SJSA1 (cell line): ENCODE results near the gene CACNA1S. TPM values are rescaled to one million over a fixed set of nuclear protein-coding genes. Genes with fewer than 3 reads are reported as not detected.

Experiments used
- DNase-seq, 2 experiments: peaks; one replicate each; pipeline ENCODE4 v3.0.0-alpha.2; 2015 to 2020; ENCODE audit warnings: low spot score in 2 of 2, low read depth in 1 of 2
- H3K27ac ChIP-seq: fragments of 250-450 bp; sonication (Bioruptor Pico); 2 replicates; pipeline ENCODE4 v1.5.1; 2020; ENCODE audit warnings: mild to moderate bottlenecking, moderate library complexity
- H3K27me3 ChIP-seq: fragments of 250-450 bp; sonication (Bioruptor Pico); replicated peaks from 2 replicates; pipeline ENCODE4 v1.5.1; 2020; ENCODE audit warnings: mild to moderate bottlenecking, moderate library complexity
- H3K36me3 ChIP-seq: fragments of 250-450 bp; sonication (Bioruptor Pico); 2 replicates; pipeline ENCODE4 v1.5.1; 2020; ENCODE audit warnings: mild to moderate bottlenecking
- H3K4me1 ChIP-seq: fragments of 250-450 bp; sonication (Bioruptor Pico); replicated peaks from 2 replicates; pipeline ENCODE4 v1.6.1; 2021; ENCODE audit warnings: mild to moderate bottlenecking
- H3K4me3 ChIP-seq: fragments of 250-450 bp; sonication (Bioruptor Pico); 2 replicates; pipeline ENCODE4 v1.5.1; 2020; ENCODE audit warnings: mild to moderate bottlenecking
- H3K9me3 ChIP-seq: fragments of 250-450 bp; sonication (Bioruptor Pico); replicated peaks from 2 replicates; pipeline ENCODE4 v1.5.1; 2020; ENCODE audit warnings: mild to moderate bottlenecking
- total RNA-seq: library from RNA; depleted of rRNA; stranded (reverse); fragments of >200 nt; shearing (Covaris generic); gene quantifications from 2 replicates; pipeline ENCODE4 v1.2.3, GENCODE V29; 2014; rRNA removed

CACNA1S gene
- total RNA-seq: not detected in 2 replicates

GRCh38 chr1:201112173-201112731 lies at the start of gene CACNA1S:
Gene CACNA1S (minus strand): TSS chr1:201112426. CDS start chr1:201112339, 87 bp downstream.
- DNase-seq: no peak
- no peaks in the 10 kb centered on the region for H3K27me3 ChIP-seq
- no peaks in the 10 kb centered on the region for H3K9me3 ChIP-seq
- H3K36me3 ChIP-seq: no peaks in the 10 kb centered on the region
- no peak within 1 kb of the TSS for H3K4me3 ChIP-seq
- peaks cover 9% of the 10 kb centered on the region; the same call in 1 of the 2 replicates for H3K4me1 ChIP-seq
- no peak within 1 kb of the TSS for H3K27ac ChIP-seq

- no peak for DNase-seq
- H3K27me3 ChIP-seq: peaks cover 7% of the 10 kb centered on the region; the same call in 1 of the 2 replicates
- peaks cover 13% of the 10 kb centered on the region for H3K4me1 ChIP-seq
- 0 out of 2 replicates have a peak, but pooled peaks cover 4% of the 10 kb centered on the region for H3K36me3 ChIP-seq
- H3K27ac ChIP-seq: no peak overlapping the region
- H3K9me3 ChIP-seq: no peaks in the 10 kb centered on the region
- no peak overlapping the region for H3K4me3 ChIP-seq
Measured at GRCh38 chr1:201157949-201158348, 45.7 kb upstream of the CACNA1S start.

DNA sequence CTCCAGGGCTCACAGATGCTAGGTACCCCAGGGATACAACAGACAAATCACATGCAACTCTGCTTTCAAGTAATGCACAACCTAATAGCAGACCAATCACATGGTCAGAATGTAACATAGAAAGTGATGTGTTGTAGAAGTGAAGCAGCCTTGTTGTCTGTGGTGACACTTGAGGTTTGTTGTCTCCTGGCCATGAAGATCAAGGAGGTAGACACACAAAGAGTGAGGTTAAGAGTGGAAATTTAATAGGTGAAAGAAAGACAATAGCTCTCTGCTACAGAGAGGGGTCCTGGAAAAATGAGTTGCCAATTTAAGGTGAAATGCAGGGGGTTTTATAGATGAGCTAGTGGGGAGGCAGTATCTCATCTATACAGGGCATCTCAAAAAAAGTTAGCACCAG lies 44.6 kb upstream of the CACNA1S start:
- no peak for DNase-seq
- Histone ChIP-seq H3K9me3 (no peaks in the 10 kb centered on the region), H3K4me3 (no peak overlapping the region), H3K27ac (no peak overlapping the region), H3K27me3 (peaks cover 7% of the 10 kb centered on the region; the same call in 1 of the 2 replicates), H3K36me3 (peaks cover 12% of the 10 kb centered on the region; the same call in 1 of the 2 replicates), H3K4me1 (peaks cover 13% of the 10 kb centered on the region)

- H3K4me3 ChIP-seq: no peak overlapping the region
- H3K36me3 ChIP-seq: peaks cover 17% of the 10 kb centered on the region
- no peak overlapping the region for H3K27ac ChIP-seq
- peaks cover 3% of the 10 kb centered on the region; the same call in 1 of the 2 replicates for H3K27me3 ChIP-seq
- peaks cover 13% of the 10 kb centered on the region for H3K4me1 ChIP-seq
- no peaks in the 10 kb centered on the region for H3K9me3 ChIP-seq
- DNase-seq: no peak
Measured at GRCh38 chr1:201156346-201156745, 44.1 kb upstream of the CACNA1S start.

DNA sequence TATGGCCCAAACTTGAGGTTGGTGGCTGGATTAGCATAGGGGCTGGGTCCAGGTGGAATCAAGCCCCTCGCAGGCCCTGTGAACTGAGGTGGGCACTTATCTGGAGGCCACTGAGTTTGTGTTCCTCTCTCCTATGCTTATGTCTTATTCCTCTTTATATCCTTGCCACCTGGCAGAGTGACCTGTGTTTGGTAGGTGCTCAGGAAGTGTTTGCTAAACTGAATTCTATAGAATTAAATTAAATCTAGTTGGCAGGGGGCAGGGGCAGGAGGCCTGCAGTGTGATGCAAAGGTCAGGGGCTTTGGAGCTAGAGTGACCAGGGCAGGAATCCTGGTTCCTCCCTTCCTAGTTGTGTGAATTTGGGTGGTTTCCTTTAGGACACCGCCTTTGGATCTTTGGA lies 43.1 kb upstream of the CACNA1S start:
- DNase-seq: no peak
- no peak overlapping the region for H3K27ac ChIP-seq
- no peaks in the 10 kb centered on the region for H3K9me3 ChIP-seq
- H3K4me3 ChIP-seq: no peak overlapping the region
- no peaks in the 10 kb centered on the region for H3K27me3 ChIP-seq
- peaks cover 13% of the 10 kb centered on the region for H3K4me1 ChIP-seq
- peaks cover 27% of the 10 kb centered on the region for H3K36me3 ChIP-seq

- Histone ChIP-seq H3K36me3 (peaks cover 35% of the 10 kb centered on the region), H3K9me3 (no peaks in the 10 kb centered on the region), H3K4me1 (peaks cover 13% of the 10 kb centered on the region), H3K4me3 (peak within 1 kb of the TSS; percentile 66), H3K27me3 (no peaks in the 10 kb centered on the region), H3K27ac (peak within 1 kb of the TSS; percentile 35; the same call in 1 of the 2 replicates)
- peak; percentile 92 to 98 for DNase-seq
Measured at GRCh38 chr1:201154389-201155165, 42.4 kb upstream of the CACNA1S start, which contains the start of gene TMEM9. Gene TMEM9 (minus strand): TSS chr1:201154474. CDS start chr1:201153923, 551 bp downstream.

DNA sequence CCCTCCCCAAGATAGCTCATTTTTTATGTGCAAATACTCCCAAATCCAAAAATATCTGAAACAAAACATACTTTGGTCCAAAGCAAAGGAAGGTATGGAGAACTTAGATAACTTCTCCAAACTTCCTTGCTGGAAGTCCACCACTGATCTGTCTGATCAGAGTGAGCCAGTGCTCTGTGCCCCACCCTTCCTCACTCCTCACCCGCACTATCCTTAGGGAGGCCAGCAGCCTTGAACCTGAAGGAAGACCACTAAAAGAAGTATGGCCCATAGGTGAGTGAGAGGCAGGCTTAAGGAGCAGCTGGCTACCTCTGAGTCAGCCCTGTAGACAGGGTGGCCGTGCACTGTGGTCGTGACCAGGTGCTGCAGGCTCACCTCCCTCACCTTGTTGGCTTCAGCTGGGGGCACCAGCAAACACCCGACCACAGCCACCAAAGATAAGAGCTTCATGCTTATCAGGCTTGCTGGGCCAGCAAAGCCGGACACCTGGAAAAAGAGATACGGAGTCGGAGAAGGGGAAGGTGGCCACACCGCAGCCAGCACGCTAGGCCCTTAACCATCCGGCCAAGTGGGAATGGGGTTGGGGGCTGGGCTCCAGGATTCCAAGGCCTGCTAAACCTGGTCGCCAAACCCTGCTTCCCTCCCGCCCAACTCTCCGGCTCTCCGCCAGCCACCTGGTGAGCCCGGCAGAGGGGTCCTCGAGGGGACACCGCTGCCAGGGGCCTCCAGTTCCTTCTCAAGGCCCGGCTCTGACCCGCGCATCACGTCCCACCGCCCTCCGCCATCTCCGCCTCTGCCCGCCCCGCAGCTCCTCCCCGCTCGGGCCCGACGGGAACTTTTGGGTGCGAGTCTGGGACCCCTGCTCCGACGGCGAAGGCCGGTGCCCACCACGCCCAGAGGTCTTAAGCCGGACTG lies 41.5 kb upstream of the CACNA1S start:
- peaks cover 13% of the 10 kb centered on the region for H3K4me1 ChIP-seq
- peak overlapping the region; percentile 66 for H3K4me3 ChIP-seq
- H3K27ac ChIP-seq: peak overlapping the region; percentile 35; the same call in 1 of the 2 replicates
- H3K27me3 ChIP-seq: no peaks in the 10 kb centered on the region
- H3K36me3 ChIP-seq: peaks cover 43% of the 10 kb centered on the region
- H3K9me3 ChIP-seq: no peaks in the 10 kb centered on the region
- peak in 1 of 2 experiments; percentile 57 for DNase-seq

DNA sequence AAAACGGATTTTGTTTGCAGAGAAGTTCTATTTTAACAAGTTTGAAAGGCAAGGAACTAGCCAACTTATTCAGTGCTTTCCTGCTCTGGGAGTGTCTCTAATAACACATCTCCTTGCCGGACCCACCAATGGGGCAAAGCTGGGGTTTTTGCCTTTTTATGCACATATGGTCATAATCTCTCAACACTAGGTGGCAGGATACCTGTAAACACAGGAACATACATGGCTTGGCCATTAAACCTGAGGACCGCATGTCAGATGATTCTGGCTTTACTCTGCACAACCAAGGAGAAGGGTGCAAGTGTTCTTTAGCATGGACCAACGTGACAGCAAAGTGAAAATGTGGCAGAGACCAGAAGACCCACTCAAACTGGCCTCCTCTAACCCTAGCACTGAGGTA lies 37.2 kb upstream of the CACNA1S start:
- H3K4me1 ChIP-seq: peaks cover 7% of the 10 kb centered on the region
- H3K27me3 ChIP-seq: no peaks in the 10 kb centered on the region
- H3K9me3 ChIP-seq: no peaks in the 10 kb centered on the region
- H3K36me3 ChIP-seq: peaks cover 80% of the 10 kb centered on the region
- peak in 1 of 2 experiments; percentile 25 for DNase-seq
- H3K27ac ChIP-seq: no peak overlapping the region
- no peak overlapping the region for H3K4me3 ChIP-seq

DNA sequence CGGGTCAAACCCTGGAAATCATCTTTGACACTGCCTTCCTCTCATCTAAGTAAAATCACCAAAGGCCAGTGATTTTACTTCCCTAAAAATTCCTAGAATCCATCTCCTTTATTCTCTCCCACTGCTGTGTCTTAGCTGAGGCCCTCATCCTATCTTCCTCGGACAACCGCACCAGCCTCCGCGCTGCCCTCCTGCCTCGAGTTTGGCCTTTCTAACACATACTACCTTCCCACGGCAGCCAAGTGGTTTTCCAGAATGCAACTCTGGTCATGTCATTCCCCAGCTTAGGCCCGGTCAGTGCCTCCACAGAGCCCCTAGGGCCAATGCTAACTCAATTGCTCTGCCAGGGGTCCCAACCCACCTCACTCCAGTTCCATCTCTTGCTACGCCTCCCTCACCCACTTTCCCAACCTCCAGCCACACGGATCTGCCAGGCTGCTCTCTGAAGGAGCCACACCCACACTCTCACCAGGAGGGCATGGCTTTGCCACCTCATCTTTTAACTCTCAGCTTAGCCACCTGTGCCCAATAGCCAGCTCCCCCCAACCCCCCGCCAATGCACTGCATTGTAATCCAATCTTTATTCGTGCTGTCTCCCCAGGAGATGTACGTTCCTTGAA lies 35.3 kb upstream of the CACNA1S start:
- DNase-seq: no peak
- H3K4me1 ChIP-seq: no peaks in the 10 kb centered on the region
- H3K9me3 ChIP-seq: no peaks in the 10 kb centered on the region
- H3K36me3 ChIP-seq: peaks cover 91% of the 10 kb centered on the region
- H3K27ac ChIP-seq: no peak overlapping the region
- H3K4me3 ChIP-seq: no peak overlapping the region
- no peaks in the 10 kb centered on the region for H3K27me3 ChIP-seq

DNA sequence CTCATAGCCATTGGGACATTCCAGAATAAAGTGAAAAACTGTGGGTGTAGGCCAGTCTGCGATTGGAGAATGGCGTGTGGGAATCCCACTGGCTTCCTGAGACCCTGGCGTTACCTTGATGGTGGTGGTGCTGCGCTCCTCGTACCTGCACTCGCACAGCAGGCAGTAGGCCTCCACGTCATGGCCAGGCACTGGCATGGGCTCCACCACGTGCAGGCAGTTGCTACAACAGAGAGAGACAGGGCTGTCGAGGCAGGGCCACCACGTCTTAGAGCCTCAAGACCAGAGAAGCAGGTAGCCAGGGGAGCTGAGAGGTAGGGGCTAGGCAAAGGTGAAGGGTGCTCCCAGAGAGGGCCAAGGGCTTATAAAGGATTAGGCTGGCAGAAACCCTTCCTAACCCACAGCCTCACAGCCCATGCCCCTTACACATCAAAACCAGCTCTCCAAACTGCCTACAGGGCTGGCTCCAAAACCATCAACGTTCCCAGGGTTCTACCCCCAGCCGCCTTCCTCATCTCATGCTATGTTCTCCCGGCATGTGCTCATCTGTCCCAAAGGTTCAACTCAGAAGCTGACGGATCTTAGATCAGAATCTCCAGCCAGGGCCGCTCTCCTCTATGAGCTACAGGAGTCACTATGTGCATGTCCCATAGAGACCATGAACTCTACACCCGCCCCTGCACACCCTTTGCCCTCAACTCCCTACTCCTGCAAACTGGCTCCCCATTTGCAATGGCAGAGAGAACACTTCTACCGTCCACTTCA lies 34.6 kb upstream of the CACNA1S start:
- no peaks in the 10 kb centered on the region for H3K27me3 ChIP-seq
- no peak overlapping the region for H3K27ac ChIP-seq
- H3K4me3 ChIP-seq: no peak overlapping the region
- no peak for DNase-seq
- H3K4me1 ChIP-seq: no peaks in the 10 kb centered on the region
- H3K36me3 ChIP-seq: peaks cover 94% of the 10 kb centered on the region
- no peaks in the 10 kb centered on the region for H3K9me3 ChIP-seq

GRCh38 chr1:201145816-201146215 lies 33.6 kb upstream of the CACNA1S start:
- Histone ChIP-seq H3K27me3 (no peaks in the 10 kb centered on the region), H3K9me3 (no peaks in the 10 kb centered on the region), H3K4me1 (no peaks in the 10 kb centered on the region), H3K36me3 (peaks cover 94% of the 10 kb centered on the region), H3K4me3 (no peak overlapping the region), H3K27ac (no peak overlapping the region)
- DNase-seq: no peak

DNA sequence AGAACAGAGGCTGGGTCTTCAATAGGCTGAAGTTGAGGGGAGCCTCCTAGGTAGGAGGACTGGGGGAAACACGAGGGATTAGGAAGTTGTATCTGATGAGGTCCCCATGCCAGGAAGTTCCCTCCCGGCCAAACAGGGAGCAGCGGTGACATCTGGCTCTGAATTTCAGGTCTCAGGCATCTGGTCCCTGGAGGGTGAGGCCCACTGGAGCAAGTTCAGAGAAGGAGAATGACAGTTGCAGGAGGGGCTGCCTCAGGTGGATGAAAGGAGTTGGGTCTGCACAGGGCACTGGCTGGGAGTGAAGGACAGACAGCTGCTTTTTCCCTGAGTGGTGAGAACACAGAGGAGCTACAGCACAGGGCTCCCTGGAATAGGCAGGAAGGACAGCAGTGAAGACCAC lies 32.9 kb upstream of the CACNA1S start:
- Histone ChIP-seq H3K27ac (no peak overlapping the region), H3K4me1 (no peaks in the 10 kb centered on the region), H3K9me3 (no peaks in the 10 kb centered on the region), H3K4me3 (no peak overlapping the region), H3K27me3 (no peaks in the 10 kb centered on the region), H3K36me3 (peaks cover 92% of the 10 kb centered on the region)
- no peak for DNase-seq
